GM12891 (cell line): ENCODE results near the gene TTC1.

Source experiments
- POLR2A ChIP-seq: IDR thresholded peaks from 2 replicates; pipeline ENCODE4 v1.6.1; 2011; ENCODE audit warnings: low read depth, low read length, control low read depth
- POLR2AphosphoS5 ChIP-seq: IDR thresholded peaks from 2 replicates; pipeline ENCODE4 v1.6.1; 2011; ENCODE audit warnings: low read depth, low read length, control low read depth
- TAF1 ChIP-seq: IDR thresholded peaks from 2 replicates; pipeline ENCODE4 v1.6.1; 2011; ENCODE audit warnings: low read depth, low read length, control low read depth

GRCh38 chr5:160047423-160047822 is 38.5 kb downstream of the TTC1 start:
- TF ChIP-seq POLR2A (no peak), POLR2AphosphoS5 (no peak), TAF1 (no peak)
